Cardiac muscle cell (in vitro differentiated cells and primary cell): ENCODE measurements around the gene TENM3. TPM values are rescaled to one million over a fixed set of nuclear protein-coding genes. Genes with fewer than 3 reads are reported as not detected.

ENCODE experiments used
- DNase-seq, 2 donors: peaks; one replicate each; pipeline versions ENCODE4 v3.0.0 to v3.0.0-alpha.2; 2010 to 2017; ENCODE audit warnings: low read depth in 1 of 2, low spot score in 1 of 2
- H3K27ac ChIP-seq: fragments of 200-600 bp; sonication (generic); 2 replicates; pipeline ENCODE4 v1.5.1; 2016
- H3K27me3 ChIP-seq: fragments of 200-600 bp; sonication (generic); 2 replicates; pipeline ENCODE4 v1.6.0; 2016; ENCODE audit warnings: control low read depth
- H3K36me3 ChIP-seq: fragments of 200-600 bp; sonication (generic); 2 replicates; pipeline ENCODE4 v1.5.1; 2016; ENCODE audit warnings: control low read depth
- H3K4me1 ChIP-seq: fragments of 200-600 bp; sonication (generic); 2 replicates; pipeline ENCODE4 v1.8.1; 2017; ENCODE audit warnings: low read depth, mild to moderate bottlenecking, mixed run types
- H3K4me3 ChIP-seq: fragments of 200-600 bp; sonication (generic); 2 replicates; pipeline ENCODE4 v1.5.1; 2016; ENCODE audit warnings: mild to moderate bottlenecking
- H3K9me3 ChIP-seq: fragments of 200-600 bp; sonication (generic); 2 replicates; pipeline ENCODE4 v1.5.1; 2017; ENCODE audit warnings: low read depth, mild to moderate bottlenecking, control low read depth
- CTCF ChIP-seq: IDR thresholded peaks from 2 replicates; pipeline ENCODE4 v1.5.1; 2012; ENCODE audit warnings: low read depth, mild to moderate bottlenecking, low read length
- polyA plus RNA-seq: library from polyadenylated mRNA; unstranded; fragments of >200 nt; fragmentation: Nextera tagmentation; extraction: Ambion mirVana; gene quantifications from 2 replicates; pipeline ENCODE4 v1.2.1, GENCODE V29; 2016
- total RNA-seq: library from RNA; depleted of rRNA; stranded (reverse); fragments of >200 nt; gene quantifications from 2 replicates; pipeline ENCODE4 v1.2.3, GENCODE V29; 2016

Gene TENM3
- total and polyA plus RNA-seq, 2 experiments from 2014 or later, result 12.5 to 24.8 TPM

- Histone ChIP-seq H3K9me3 (no peaks in the 10 kb centered on the region), H3K36me3 (peaks cover 9% of the 10 kb centered on the region), H3K4me1 (no peaks in the 10 kb centered on the region), H3K27me3 (no peaks in the 10 kb centered on the region), H3K4me3 (no peak overlapping the region), H3K27ac (no peak overlapping the region)
- DNase-seq, result no peak
- no peak for TF ChIP-seq CTCF
Measured at GRCh38 chr4:182789529-182789928, 546.3 kb downstream of the TENM3 start.

- peaks cover 13% of the 10 kb centered on the region for H3K4me1 ChIP-seq
- H3K9me3 ChIP-seq, result no peaks in the 10 kb centered on the region
- peak in 1 of 2 donors; percentile 52 for DNase-seq
- no peak overlapping the region for H3K27ac ChIP-seq
- no peaks in the 10 kb centered on the region for H3K27me3 ChIP-seq
- no peak overlapping the region for H3K4me3 ChIP-seq
- H3K36me3 ChIP-seq, result peaks cover 7% of the 10 kb centered on the region
- TF ChIP-seq CTCF, result no peak
Measured at GRCh38 chr4:182795446-182796238, 552.4 kb downstream of the TENM3 start.

- peaks cover 4% of the 10 kb centered on the region for H3K27me3 ChIP-seq
- no peak overlapping the region for H3K4me3 ChIP-seq
- no peak for TF ChIP-seq CTCF
- DNase-seq, result no peak
- H3K27ac ChIP-seq, result no peak overlapping the region
- H3K36me3 ChIP-seq, result peaks cover 4% of the 10 kb centered on the region
- peaks cover 13% of the 10 kb centered on the region for H3K4me1 ChIP-seq
- no peaks in the 10 kb centered on the region for H3K9me3 ChIP-seq
Measured at GRCh38 chr4:182799515-182800215, 556.5 kb downstream of the TENM3 start.

- TF ChIP-seq CTCF, result no peak
- no peak for DNase-seq
- Histone ChIP-seq H3K27me3 (peaks cover 4% of the 10 kb centered on the region), H3K27ac (no peak overlapping the region), H3K36me3 (peaks cover 4% of the 10 kb centered on the region), H3K4me1 (peaks cover 13% of the 10 kb centered on the region), H3K4me3 (no peak overlapping the region), H3K9me3 (no peaks in the 10 kb centered on the region)
Measured at GRCh38 chr4:182800216-182800515, 557.0 kb downstream of the TENM3 start.

GRCh38 chr4:182801636-182802035, 558.4 kb downstream of the TENM3 start:
- H3K36me3 ChIP-seq, result peaks cover 4% of the 10 kb centered on the region
- H3K27me3 ChIP-seq, result peaks cover 4% of the 10 kb centered on the region
- H3K4me3 ChIP-seq, result no peak overlapping the region
- peaks cover 1% of the 10 kb centered on the region for H3K4me1 ChIP-seq
- H3K27ac ChIP-seq, result no peak overlapping the region
- no peaks in the 10 kb centered on the region for H3K9me3 ChIP-seq
- DNase-seq, result no peak
- no peak for TF ChIP-seq CTCF
